Smooth muscle cell (in vitro differentiated cells): ENCODE results near the gene SPTBN5. TPM values are rescaled to one million over a fixed set of nuclear protein-coding genes. Genes with fewer than 3 reads are reported as not detected.

Experiments
- DNase-seq: peaks from one replicate; lab custom pipeline; 2025; ENCODE audit not compliant: unreplicated experiment; lab: John Stamatoyannopoulos, UW
- H2AFZ ChIP-seq: fragments of 200-600 bp; sonication (generic); 2 replicates; pipeline ENCODE4 v1.6.0; 2016; ENCODE audit warnings: antibody characterized with exemption, low read depth, mild to moderate bottlenecking
- H3F3A ChIP-seq: fragments of 200-600 bp; sonication (generic); 2 replicates; pipeline ENCODE4 v1.6.0; 2017; ENCODE audit warnings: antibody characterized with exemption, low read depth
- H3K27ac ChIP-seq: fragments of 200-600 bp; sonication (generic); 2 replicates; pipeline ENCODE4 v1.5.1; 2016; ENCODE audit warnings: low read depth, mild to moderate bottlenecking
- H3K27me3 ChIP-seq: fragments of 200-600 bp; sonication (generic); 2 replicates; pipeline ENCODE4 v1.6.1; 2016; ENCODE audit warnings: low read depth, mild to moderate bottlenecking
- H3K36me3 ChIP-seq: fragments of 200-600 bp; sonication (generic); 2 replicates; pipeline ENCODE4 v1.5.1; 2016; ENCODE audit warnings: low read depth
- H3K4me1 ChIP-seq: fragments of 200-600 bp; sonication (generic); 2 replicates; pipeline ENCODE4 v1.5.1; 2016; ENCODE audit warnings: low read depth
- H3K4me2 ChIP-seq: fragments of 200-600 bp; sonication (generic); 2 replicates; pipeline ENCODE4 v1.6.0; 2016; ENCODE audit warnings: mild to moderate bottlenecking
- H3K4me3 ChIP-seq: fragments of 200-600 bp; sonication (generic); 2 replicates; pipeline ENCODE4 v1.5.1; 2016; ENCODE audit warnings: mild to moderate bottlenecking
- H3K79me2 ChIP-seq: fragments of 200-600 bp; sonication (generic); 2 replicates; pipeline ENCODE4 v1.6.0; 2016; ENCODE audit warnings: low read depth, mild to moderate bottlenecking
- H3K9ac ChIP-seq: fragments of 200-600 bp; sonication (generic); 2 replicates; pipeline ENCODE4 v1.6.0; 2016; ENCODE audit warnings: low read depth
- H3K9me3 ChIP-seq: fragments of 200-600 bp; sonication (generic); replicated peaks from 2 replicates; pipeline ENCODE4 v1.5.1; 2016; ENCODE audit warnings: low read depth
- H4K20me1 ChIP-seq: fragments of 200-600 bp; sonication (generic); 2 replicates; pipeline ENCODE4 v1.6.0; 2016; ENCODE audit warnings: low read depth
- WGBS: methylation state at CpG from one replicate; pipeline ENCODE4 v1.1.7; 2016; ENCODE audit warnings: low lambda C conversion rate; 5-methylcytosine and 5-hydroxymethylcytosine counted together
- polyA plus RNA-seq: library from polyadenylated mRNA; unstranded; fragments of >200 nt; fragmentation: Nextera tagmentation; extraction: Ambion mirVana; gene quantifications from 2 replicates; pipeline ENCODE4 v1.2.1, GENCODE V29; 2016
- total RNA-seq: library from RNA; depleted of rRNA; stranded (reverse); fragments of >200 nt; gene quantifications from 2 replicates; pipeline ENCODE4 v1.2.3, GENCODE V29; 2014
- TF ChIP-seq, protein P1 (sequence below): fragments of 200-600 bp; sonication (generic); IDR thresholded peaks from 2 replicates; pipeline ENCODE4 v1.5.1; 2017; ENCODE audit warnings: borderline replicate concordance, mild to moderate bottlenecking, antibody characterized with exemption; ENCODE audit not compliant: insufficient read depth, poor library complexity, severe bottlenecking

Gene SPTBN5
- total and polyA plus RNA-seq, 2 experiments from 2014 or later: 0.04 to 0.08 TPM

DNA sequence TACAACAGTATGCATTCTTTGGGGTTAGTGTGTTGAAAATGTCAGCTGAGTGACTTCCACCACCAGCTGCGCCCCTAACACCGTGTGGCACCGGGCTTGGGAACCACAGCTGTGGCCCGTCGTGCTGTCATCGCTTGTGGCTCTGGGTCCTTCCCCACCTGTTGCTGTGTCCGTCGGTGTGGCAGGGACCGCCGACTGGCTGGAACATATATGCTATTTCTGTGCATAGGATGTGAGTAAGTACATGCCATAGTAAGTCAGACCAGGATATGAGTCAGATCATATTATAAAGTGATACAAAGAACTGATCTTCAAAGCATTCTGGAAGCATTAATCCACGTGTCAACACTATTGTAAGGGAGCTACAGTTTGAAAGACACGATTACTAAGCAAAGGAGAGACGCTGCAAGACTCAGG lies 46.6 kb upstream of the SPTBN5 start:
- TF ChIP-seq, protein P1, sequence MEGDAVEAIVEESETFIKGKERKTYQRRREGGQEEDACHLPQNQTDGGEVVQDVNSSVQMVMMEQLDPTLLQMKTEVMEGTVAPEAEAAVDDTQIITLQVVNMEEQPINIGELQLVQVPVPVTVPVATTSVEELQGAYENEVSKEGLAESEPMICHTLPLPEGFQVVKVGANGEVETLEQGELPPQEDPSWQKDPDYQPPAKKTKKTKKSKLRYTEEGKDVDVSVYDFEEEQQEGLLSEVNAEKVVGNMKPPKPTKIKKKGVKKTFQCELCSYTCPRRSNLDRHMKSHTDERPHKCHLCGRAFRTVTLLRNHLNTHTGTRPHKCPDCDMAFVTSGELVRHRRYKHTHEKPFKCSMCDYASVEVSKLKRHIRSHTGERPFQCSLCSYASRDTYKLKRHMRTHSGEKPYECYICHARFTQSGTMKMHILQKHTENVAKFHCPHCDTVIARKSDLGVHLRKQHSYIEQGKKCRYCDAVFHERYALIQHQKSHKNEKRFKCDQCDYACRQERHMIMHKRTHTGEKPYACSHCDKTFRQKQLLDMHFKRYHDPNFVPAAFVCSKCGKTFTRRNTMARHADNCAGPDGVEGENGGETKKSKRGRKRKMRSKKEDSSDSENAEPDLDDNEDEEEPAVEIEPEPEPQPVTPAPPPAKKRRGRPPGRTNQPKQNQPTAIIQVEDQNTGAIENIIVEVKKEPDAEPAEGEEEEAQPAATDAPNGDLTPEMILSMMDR: no peak
- Histone ChIP-seq H3K9ac (no peak overlapping the region), H3K4me2 (no peak overlapping the region), H2AFZ (no peak overlapping the region), H3K36me3 (no peaks in the 10 kb centered on the region), H3K9me3 (no peaks in the 10 kb centered on the region), H3K4me1 (peaks cover 33% of the 10 kb centered on the region), H3F3A (peaks cover 9% of the 10 kb centered on the region), H3K27me3 (no peaks in the 10 kb centered on the region), H3K79me2 (no peaks in the 10 kb centered on the region), H4K20me1 (peaks cover 12% of the 10 kb centered on the region), H3K4me3 (no peak overlapping the region), H3K27ac (peak overlapping the region; percentile 41)
- 52% methylated on average over 13 of the region's 13 CpGs for WGBS
- no peak for DNase-seq

DNA sequence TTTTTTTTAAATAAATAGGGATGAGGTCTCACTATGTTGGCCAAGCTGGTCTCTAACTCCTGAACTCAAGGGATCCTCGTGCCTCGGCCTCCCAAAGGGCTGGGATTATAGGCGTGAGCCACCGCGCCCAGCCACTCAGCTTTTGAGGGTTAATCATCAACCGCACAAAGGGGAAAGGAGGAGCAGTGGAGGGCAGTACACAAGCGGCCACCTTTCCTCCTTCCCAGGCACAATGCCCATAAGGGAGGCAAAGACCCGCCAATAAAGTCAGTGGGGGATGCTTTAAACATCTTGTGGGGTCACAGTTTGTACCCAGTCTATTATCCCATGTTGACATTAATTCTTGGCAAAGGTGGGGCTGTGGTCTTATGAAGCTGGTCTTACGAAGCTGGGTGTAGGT lies 46.1 kb upstream of the SPTBN5 start:
- Histone ChIP-seq H4K20me1 (peaks cover 7% of the 10 kb centered on the region), H3K36me3 (no peaks in the 10 kb centered on the region), H3F3A (peaks cover 6% of the 10 kb centered on the region), H2AFZ (no peak overlapping the region), H3K4me3 (no peak overlapping the region), H3K9ac (no peak overlapping the region), H3K9me3 (no peaks in the 10 kb centered on the region), H3K27ac (peak overlapping the region; percentile 41), H3K79me2 (no peaks in the 10 kb centered on the region), H3K4me2 (no peak overlapping the region), H3K27me3 (no peaks in the 10 kb centered on the region), H3K4me1 (peaks cover 29% of the 10 kb centered on the region)
- no peak for DNase-seq
- WGBS: 97% methylated on average over 9 of the region's 9 CpGs
- TF ChIP-seq, protein P1: no peak

DNA sequence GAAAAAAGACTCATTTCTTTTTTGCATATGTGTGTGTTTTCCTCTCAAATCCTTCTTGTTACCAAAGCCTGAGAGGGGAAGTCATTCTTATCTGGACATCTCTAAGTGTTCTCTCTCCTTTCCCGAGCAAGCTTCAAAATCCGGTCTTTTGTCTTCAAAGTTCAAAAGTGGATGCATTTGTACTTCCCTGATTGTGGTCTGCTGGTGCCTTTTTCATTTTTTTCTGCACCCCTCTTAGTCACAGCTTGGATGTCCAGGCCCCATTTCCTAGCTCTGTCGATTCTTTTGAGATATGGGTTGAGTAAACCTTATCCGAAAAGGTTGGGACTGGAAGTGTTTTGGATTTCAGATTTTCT lies 43.7 kb upstream of the SPTBN5 start:
- Histone ChIP-seq H4K20me1 (no peaks in the 10 kb centered on the region), H3K4me2 (no peak overlapping the region), H3F3A (no peaks in the 10 kb centered on the region), H2AFZ (no peak overlapping the region), H3K9ac (no peak overlapping the region), H3K36me3 (no peaks in the 10 kb centered on the region), H3K4me3 (no peak overlapping the region), H3K27me3 (no peaks in the 10 kb centered on the region), H3K27ac (no peak overlapping the region), H3K9me3 (no peaks in the 10 kb centered on the region), H3K4me1 (peaks cover 17% of the 10 kb centered on the region), H3K79me2 (no peaks in the 10 kb centered on the region)
- WGBS: 89% methylated on average over 4 of the region's 4 CpGs
- DNase-seq: no peak
- TF ChIP-seq, protein P1: no peak
